OCI-M1 (cell line): Measurements from ENCODE around the gene CELF4.

ENCODE experiments used
- DNase-seq: peaks from one replicate; lab custom pipeline; 2025; lab: John Stamatoyannopoulos, UW

The CELF4 gene

DNA sequence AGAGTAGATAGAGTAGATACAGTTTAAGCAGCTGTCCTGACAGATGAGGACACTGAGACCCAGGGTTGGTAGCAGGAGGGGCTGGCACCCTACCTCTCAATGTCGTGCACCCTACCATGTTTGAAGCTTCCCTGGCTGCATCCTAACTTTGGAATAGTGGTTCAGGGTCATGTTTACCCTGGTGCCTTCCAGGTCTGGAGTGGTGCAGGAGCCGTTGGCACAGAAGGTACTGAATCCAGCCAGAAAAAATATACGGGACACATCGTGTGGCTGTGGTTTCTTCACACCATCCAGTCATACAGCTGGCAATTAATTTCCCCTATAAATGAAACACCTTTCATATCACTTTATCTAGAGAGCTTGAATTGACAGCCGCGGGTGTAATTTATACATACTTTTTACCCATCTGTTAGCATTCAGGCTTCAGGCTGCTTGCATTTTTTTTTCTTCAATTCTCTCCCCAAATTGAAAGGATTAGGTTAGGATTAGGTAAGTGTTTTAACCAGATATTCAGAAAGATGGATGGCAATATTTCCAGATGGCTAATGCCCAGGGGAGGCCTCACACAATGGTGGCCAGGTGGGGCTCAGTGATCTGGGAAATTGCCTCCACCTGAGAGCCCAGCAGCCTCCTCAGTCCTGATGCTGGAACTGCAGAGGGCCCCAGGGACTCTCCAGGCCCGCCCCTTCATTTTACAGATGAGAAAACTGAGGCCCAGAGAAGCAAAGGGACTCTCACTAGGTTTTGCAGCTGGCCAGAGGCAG is 127.0 kb downstream of the CELF4 start:
- DNase-seq: no peak

DNA sequence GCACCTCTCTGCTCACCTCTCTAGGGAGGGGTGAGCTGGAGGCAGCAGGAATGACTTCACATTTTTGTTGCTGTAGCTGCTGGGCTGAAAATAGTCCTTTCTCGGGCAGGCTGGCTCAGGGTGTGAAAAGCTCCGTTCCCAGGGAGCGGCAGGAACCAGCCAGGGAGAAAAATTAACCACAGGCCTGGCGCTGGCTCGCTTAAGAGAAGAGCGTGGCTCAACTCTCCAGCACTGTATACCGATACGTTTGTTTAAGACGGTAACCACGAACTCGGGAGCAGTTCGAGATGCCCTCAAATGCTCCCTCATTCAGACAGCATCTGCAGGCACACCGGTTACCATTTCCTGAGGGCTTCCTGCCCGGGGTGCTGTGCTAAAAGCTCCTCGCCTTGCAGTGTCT is 129.6 kb downstream of the CELF4 start:
- no peak for DNase-seq

DNA sequence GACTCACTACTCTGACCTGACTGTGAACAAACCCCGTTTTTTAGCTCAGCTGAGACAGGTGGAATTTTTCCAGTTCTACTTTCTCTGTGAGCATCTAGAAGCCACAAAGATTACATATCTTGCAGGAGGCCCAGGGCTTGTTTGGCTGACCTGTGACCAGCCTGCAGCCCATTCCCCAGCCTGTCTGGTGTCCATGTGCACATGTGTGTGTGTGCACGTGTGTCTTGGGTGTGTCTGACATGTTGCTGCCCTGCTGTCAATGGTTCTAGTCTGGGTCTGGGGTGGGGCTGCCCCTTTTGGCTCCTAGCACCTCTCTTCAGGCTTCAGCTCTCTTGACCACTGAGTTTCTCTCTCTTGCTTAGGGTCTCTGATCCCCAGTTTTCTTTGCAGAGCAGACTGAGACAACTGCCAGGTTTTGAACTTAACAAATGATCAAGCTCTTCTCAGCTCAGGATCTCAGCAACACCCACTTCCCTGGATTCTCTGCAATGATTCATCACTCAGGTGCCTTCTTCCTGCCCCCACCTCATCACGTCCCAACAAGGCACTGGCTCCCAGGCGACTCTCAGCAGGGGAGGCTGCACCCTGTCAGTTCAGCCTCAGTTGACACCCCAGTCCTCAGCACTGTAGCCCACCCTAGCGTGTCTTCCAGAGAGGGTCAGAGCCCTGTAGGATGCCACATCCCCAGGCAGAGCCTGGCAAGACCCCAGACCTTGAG is 130.3 kb downstream of the CELF4 start:
- DNase-seq: no peak

DNA sequence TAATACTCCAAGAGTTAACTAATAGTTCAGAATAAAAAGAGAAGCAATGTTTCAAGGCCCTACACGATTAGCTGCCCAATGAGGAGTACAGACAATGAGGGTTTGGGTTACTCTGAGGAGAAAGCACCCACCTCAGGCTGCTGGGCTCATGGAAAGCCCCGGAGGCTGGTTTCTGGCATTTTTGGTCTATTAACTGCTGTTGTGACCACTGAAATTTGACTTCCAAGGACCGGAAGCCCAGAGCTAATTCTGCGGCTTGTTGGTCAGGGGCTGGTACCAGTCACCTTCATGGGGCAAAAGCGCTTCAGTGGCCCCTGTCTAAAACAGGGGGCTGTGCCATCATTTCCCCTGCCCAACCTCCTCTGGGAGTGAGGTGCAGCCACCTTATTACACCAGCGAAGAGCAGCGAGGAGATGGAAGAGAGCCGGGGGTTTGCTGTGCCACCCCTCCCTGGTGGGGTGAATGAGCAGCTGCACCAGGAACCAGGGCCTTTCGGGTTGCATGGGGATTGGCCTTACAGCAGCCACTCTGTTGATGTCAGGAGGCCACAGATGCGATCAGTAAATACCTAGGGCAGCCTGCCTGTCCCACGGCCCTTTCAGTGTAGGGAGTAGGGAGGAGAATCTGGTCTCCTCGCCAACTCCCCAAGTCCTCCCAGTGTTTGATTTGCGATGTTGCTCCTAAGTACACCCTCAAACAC is 131.3 kb downstream of the CELF4 start:
- DNase-seq: no peak

DNA sequence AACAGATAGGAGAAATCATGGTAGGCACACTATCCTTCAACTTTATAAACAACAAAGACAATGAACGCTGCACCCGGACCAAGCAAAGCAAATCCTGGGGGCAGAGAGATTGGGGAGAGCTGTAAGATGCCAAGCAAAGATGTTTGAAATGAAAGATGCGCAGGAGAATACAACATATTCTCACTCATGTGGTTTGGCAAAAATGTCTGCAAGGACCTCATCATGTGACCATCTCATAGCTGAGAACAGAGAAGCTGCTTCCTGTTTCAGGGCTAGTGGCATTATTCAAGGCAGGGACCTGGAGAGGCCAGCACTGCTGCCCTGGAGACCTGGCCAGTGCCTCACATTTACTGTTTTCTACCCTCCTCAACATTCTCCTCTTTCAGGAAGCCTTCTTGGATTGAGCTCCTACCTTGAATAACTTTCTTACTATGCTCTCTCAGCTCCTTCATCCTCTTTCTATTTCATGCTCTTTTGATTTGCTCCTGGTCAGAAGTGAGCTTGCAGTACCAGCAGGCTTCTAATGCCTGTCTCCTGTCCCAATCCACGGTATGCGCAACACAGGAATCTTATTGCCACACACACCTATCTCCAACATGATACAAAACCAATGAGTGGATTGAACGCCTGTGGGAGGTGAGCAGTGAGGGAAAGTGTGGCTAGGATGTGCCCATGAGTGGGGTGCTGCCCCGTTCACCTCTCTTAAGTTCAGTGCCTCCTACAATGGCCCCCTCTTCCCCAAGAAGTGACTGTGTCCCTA is 133.0 kb downstream of the CELF4 start:
- DNase-seq: peak; percentile 1

DNA sequence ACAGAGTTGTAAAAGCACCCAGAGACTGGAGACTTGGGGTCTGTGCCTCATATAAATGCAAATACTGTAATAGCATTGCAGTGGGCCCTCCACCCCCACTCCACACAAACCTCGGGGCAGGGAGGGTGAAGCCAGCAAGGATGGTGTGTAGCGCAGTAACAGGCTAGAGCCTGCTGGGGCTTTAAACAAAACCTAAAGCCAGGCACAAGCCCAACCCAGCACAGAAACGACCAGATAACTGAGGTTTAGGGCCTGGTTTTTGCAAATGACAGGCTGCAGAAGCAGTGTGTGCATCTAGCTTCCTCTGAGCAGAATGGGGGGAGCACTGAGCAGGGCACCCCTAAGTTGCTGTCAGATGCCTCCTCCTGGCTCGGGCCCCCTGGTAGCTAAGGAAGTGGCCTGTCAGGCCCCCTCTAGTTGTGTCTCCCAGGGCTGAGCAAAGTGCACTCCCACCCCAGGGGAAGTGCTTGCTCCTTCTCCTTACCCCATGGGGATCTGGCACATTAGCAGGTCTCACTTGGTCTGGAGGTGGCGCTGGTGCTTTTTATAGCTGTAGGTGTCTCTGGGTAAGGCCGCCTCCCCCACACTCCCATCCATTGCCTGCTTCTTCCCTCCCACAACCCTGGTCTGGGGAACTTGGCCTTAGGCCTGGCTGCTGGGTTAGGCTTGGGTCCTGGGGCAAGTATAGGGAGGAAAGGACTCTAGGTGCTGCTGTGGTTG is 135.1 kb downstream of the CELF4 start:
- peak; percentile 8 for DNase-seq

DNA sequence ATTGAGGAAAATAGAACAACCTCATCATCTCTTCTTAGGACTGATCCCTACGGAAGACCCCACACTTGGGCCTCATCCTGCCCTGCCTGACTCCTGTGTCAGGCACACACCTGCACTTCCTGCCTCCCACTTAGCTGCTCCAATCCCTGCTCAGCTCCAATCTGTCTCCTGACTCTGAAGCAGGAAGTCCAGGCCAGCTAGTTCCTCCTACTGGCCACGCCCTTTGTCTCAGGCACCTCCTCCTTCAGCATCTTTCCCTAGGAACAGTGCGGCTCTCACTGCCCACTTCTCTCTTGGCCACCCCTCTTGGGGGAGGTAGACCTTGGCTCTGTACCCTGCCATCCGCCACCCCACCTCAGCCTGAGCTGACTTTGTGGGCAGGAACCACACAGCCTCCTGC is 135.8 kb downstream of the CELF4 start:
- DNase-seq: no peak

DNA sequence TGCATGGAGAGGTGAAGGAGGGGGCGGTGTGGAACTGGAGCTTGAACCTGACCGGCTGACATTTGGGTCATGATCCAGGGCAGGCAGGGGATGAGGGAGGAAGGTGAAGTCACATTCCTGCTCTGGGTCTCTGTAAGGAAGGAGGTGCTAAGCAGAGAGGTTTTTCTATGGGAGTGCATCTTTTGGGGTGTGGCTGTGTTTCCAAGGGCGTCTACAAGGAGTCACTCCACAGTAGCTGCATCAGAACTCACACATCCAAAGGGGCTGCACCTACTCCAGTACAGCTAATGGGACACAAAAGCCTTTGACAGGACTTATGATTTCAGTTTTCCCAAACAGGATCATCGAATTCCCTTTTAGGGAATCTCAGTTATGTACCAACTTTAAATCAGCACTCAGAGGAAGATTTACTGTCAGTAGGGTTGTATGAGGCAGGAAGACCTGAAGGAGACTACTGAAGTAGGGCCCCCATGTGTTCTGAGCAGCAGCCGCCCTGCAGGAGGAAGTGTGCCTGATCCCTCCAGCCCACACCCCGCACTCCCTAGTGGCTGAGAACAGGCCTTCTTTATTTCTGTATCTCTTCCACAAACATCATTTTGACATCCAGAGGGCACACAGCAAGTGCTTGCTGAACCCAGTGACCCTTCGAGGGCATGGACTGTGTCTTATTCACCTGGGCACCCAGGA is 137.2 kb downstream of the CELF4 start:
- no peak for DNase-seq

DNA sequence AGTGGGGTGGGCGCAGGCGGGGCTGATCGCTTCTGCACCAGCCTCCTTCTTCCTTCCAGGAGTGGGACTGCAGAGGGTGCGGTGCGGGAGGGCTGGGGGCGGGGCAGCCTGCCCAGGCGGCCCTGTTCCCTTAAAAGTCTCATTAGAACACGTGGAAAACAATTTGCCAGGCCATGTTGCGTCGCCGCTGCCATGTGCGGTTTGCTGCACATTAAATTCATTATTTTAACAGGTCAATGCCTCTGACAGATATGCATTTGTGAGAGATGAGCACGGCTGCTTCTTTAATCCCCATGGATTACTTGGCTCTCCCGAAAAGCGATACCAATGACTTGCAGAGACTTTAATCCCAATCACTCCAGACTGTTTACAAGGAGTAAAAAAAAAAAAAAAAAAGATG is 139.0 kb downstream of the CELF4 start:
- DNase-seq: no peak

DNA sequence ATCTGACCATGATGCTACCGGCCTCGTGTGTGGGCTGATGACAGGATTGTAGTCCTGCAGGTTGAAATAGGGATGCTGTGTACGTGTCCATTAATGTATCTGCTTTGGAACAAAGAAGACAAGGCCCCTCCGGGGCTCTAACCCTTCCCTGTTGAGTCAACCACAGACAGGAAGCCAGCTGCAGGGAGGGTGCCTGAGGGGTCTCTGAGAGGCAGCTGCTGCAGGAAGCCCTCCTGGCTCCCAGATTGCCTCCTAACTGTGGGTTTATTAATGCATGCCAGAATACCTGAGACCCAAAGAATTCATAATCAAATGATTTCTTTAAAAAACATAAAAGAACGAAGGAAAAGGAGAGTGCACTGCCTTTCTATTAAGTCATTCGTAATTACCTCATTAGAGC is 140.4 kb downstream of the CELF4 start:
- DNase-seq: no peak

DNA sequence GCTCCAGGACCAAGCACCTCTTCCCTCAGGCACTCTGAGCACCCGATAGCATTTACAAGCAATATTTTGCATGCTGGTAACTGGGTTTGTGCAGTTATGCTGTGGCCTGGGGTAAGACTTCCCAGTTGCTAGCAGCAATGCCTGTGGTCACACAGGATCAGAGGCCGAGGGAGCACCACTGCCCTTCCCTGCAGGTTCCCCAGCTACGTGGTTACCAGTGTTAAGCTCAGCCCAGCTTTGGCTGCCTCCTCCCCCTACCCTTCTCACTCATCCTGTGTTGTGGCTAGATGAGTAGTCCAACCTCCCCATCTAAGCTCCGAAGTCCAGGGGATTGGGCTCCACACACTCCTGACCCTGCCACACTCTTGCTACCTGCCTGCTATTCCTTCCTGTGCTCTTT is 141.1 kb downstream of the CELF4 start:
- DNase-seq: no peak

DNA sequence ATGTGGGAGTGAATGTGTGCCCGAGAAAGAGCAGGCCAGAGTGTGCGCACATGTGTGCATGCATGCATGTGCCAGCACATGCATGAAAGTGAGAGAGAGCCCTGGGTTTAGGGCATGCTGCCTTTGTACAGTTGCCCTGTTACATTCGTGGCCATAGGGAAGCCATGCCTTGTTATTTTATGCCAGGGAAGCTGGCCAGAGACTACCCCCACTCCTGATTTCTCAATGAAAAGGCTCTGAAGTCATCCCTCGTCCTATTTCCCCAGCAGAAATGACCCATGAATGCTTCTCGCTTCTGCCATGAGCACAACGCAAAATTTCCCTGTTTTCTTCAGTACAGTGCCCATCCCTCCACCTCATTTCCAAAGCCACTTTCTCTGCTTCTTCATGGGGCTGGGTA is 143.0 kb downstream of the CELF4 start:
- no peak for DNase-seq

DNA sequence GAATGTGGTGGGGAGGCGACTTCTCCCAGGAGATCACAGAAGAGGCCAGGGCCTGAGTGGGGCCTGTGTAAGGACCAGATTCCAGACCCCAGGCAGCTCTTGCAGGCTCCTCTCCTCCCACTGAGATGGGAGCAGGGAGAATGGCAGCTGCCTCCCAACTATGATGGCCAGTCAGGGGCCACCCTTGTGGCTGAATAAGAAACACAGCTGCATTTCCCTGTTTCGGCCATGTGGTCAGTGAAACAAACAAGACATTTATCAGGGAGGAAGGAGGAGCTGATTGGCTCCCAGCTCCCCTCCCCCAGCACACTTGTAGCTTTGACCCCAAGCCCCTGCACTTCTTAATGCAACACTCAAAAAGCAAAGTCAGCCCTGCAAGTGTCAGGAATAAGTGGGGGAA is 143.5 kb downstream of the CELF4 start:
- DNase-seq: no peak

DNA sequence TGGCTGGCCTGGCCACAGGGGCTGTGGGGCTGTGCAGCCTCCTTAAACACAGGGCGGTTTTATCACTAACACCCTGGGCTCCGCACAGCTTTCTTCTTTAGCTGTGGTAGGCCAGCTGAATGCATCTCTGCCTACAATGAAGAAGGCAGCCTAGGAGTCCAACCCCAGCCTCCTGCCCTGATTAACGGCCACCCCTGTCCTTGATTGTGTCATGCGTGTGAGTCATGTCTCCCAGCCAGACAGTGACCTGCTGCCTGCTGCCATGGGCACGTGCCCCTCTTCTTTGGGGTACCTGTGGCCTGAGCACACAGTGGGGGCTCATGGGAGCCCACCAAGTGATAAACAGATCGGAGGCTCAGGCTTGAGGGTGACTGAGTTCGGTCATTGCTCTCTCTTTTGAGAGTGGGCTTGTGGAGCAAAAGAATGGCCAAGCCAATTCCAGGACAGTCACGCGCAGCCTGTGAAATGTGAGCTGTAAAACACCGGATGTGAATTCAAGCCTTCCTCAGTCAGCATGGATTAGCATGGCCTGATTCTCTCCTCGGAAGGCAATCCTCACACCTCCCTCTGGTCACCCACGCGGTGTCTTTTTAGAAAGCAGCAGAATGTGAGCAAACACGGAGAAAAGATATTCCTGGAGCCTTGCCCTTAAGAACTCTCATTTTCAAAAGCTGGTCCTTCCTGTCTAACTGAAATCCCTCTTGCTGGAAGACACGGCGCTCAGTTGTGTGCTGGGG is 144.1 kb downstream of the CELF4 start:
- DNase-seq: no peak

DNA sequence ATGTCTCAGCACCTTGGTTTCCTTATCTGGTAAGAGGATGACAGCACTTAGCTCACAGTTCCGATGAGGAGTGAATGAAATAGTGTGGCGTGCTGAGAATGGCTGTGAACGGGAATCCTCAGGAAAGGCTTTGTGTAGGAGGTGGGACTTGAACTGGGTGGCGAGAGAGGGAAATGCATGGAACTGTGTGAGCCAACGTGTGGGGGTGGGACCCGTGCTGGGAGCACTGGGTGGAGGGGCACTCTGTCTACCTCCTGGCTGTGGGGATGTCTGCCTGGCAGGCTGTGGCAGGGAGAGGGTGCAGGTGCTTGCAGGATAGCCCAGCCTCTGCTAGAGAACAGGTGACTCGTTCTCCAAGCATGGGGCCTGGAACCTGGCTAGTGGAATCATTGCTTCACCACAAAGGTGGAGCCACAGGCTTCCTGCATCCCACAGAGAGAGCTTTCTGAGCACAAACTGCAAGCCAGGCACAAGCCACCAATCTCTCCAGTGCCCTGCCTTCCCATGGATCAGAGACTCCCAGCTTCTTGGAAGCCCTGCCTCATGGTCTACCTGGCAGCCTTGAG is 145.2 kb downstream of the CELF4 start:
- DNase-seq: no peak

DNA sequence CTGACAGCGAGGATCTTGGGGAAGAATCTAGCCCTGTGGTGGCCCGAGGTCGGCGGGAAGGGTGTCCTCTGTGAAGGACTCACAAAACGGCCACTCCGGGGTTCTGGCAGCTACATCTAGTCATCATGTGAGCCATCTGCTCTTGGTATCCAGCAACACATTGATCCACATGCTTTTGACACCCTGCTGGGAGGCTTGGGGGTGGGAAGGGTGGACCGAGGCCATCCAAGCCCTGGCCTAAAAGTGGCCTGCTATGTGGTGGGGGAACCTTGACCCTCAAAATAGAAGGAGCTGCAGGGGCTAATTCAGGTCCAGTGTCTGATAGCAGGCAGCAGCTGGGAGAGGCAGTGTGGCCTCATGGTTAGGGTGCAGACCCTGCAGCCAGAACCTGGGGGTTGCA is 145.7 kb downstream of the CELF4 start:
- DNase-seq: no peak

DNA sequence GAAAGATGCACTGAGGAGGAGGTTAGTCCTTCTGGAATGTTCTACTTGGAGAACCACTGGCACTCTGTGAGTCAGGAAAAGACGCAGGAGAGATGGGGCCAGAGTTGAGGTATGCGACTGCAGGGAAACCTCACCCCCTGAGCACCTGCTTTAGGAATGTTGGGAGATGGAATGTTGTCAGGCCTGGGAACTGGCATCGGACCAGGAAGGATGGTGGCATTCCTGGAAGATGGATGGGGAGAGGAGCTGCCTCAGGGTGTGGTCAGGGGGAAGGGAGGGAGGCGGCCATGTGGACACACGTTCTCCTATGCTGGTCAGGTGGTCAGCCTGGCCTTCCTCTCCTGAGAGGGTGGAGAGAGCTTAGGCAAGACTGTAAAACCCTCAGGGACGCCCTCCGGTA is 146.3 kb downstream of the CELF4 start:
- no peak for DNase-seq

DNA sequence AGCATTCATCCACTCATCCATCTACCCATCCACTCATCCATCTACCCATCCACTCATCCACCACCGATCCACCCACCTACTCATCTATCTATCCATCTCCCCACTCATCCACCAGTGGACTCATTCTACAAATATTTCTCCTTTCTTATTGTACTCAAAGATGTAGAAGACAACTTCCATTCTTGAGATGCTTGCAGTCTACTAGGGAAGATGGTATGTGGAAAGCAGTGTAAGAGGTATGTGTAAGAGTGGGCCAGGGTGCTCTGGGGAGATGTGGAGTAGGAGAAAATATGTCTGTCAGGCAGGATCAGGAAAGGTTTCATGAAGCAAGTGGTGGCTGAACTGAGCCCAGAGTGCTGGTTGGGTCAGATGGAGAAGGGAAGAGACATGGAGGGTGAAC is 150.8 kb downstream of the CELF4 start:
- DNase-seq: no peak

DNA sequence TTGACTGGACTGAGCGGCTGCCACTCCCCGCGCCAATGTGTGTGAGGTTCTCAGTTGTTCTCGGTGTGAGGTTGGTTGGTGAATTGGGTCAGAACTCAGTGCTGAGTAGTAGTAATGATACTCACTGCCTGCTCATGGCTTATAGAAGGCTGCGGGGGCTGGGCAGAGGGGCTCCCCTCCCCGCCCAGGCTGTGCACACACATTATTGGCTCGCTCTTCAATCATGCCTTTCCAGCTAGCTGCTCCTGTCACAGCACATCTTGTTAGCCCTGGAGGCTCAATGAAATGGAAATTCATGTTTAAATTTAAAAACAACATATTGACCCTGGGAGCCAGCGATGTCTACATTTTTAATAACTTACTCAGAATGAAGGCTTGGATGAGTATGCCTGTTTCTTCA is 152.8 kb downstream of the CELF4 start:
- DNase-seq: no peak

DNA sequence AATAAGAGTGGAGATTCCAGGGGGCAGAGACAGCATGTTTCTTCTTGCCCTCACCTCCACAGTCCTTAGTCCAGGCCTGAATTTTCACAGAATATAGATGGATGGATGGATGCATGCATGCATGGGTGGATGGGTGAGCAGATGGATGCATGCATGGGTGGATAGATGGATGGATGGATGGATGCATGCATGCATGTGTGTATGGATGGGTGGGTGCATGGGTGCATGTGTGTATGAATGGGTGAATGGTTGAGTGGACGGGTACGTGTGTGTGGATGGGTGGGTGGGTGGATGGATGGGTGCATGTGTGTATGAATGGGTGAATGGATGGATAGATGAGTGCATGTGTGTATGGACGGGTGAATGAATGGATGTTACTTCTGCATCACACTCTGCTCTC is 153.3 kb downstream of the CELF4 start:
- DNase-seq: no peak
